OCI-LY7 (cell line): ENCODE measurements around the gene NCOR2.

Experiments
- CTCF ChIP-seq: fragments of 200-600 bp; sonication (generic); conservative IDR thresholded peaks from 2 replicates; pipeline ENCODE4 v1.5.1; 2014; ENCODE audit warnings: mild to moderate bottlenecking, antibody characterized with exemption, low read length, moderate library complexity, mixed read lengths
- EZH2phosphoT487 ChIP-seq: fragments of 200-600 bp; sonication (generic); IDR thresholded peaks from 2 replicates; pipeline ENCODE4 v1.6.1; 2018; ENCODE audit warnings: low read depth, borderline replicate concordance, mild to moderate bottlenecking, mixed run types, antibody characterized with exemption, low read length, moderate library complexity, mixed read lengths

- TF ChIP-seq CTCF (no peak), EZH2phosphoT487 (no peak)
Measured at GRCh38 chr12:124520907-124521306, 46.5 kb downstream of the NCOR2 start.
